EH (cell line): ENCODE measurements around the gene DDA1.
A peak's percentile ranks its signal among the peaks of the same experiment; 100 is the strongest.
"Not testable (repeated sequence)": the region's sequence is repeated elsewhere in the genome, so short reads cannot be mapped to it uniquely, and the experiment has no call there.

Source experiments
- DNase-seq: peaks from one replicate; pipeline ENCODE4 v3.0.0-alpha.2; 2015; ENCODE audit warnings: low read depth

DDA1 gene

GRCh38 chr19:17309198-17309964 is at the start of gene DDA1:
Gene DDA1, plus strand, starts transcription at chr19:17309563. Its CDS starts 92 bp downstream, at chr19:17309655.
- DNase-seq, result peak; percentile 100

GRCh38 chr19:17259934-17260333 is 49.4 kb upstream of the DDA1 start:
- no peak for DNase-seq

GRCh38 chr19:17260842-17261325 is 48.5 kb upstream of the DDA1 start:
- peak; percentile 79 for DNase-seq

GRCh38 chr19:17262557-17262956 is 46.8 kb upstream of the DDA1 start:
- no peak for DNase-seq

- no peak for DNase-seq
These were observed 45.4 kb upstream of the DDA1 start for GRCh38 chr19:17263712-17264640.

GRCh38 chr19:17264641-17264979 is 44.8 kb upstream of the DDA1 start, which contains the start of gene USHBP1:
Gene USHBP1, minus strand, starts transcription at chr19:17264745. Its CDS starts 446 bp downstream, at chr19:17264299.
- no peak for DNase-seq

GRCh38 chr19:17266026-17266425 is 43.3 kb upstream of the DDA1 start:
- no peak for DNase-seq

- no peak for DNase-seq
These were observed 42.8 kb upstream of the DDA1 start for GRCh38 chr19:17266589-17266974.

- peak; percentile 99 for DNase-seq
These were observed 42.2 kb upstream of the DDA1 start, which contains the start of gene BABAM1 for GRCh38 chr19:17266975-17267788. Gene BABAM1, plus strand, starts transcription at chr19:17267443. Its CDS starts 1,364 bp downstream, at chr19:17268807.

- DNase-seq, result no peak
These were observed 40.6 kb upstream of the DDA1 start for GRCh38 chr19:17268754-17269153.

- not testable (repeated sequence) for DNase-seq
These were observed 34.5 kb upstream of the DDA1 start for GRCh38 chr19:17274892-17275291.

GRCh38 chr19:17275441-17276175 is 33.8 kb upstream of the DDA1 start:
- DNase-seq, result no peak

GRCh38 chr19:17279436-17279835 is 29.9 kb upstream of the DDA1 start:
- DNase-seq, result no peak

- DNase-seq, result peak; percentile 39
These were observed 27.7 kb upstream of the DDA1 start, which contains the start of gene ANKLE1 for GRCh38 chr19:17281391-17282304. Gene ANKLE1, plus strand, starts transcription at chr19:17281901. Its CDS starts 20 bp downstream, at chr19:17281921.

- peak; percentile 79 for DNase-seq
These were observed 26.8 kb upstream of the DDA1 start for GRCh38 chr19:17282488-17283125.

GRCh38 chr19:17283504-17283996 is 25.8 kb upstream of the DDA1 start:
- no peak for DNase-seq

GRCh38 chr19:17285415-17286135 is 23.8 kb upstream of the DDA1 start:
- no peak for DNase-seq

GRCh38 chr19:17286263-17286662 is 23.1 kb upstream of the DDA1 start:
- DNase-seq, result no peak

- DNase-seq, result no peak
These were observed 22.6 kb upstream of the DDA1 start for GRCh38 chr19:17286752-17287151.
